GM18868 (cell line): ENCODE results near the gene DIS3L2.

Experiments used
- ATAC-seq: cut with Tn5 transposase; IDR thresholded peaks from one replicate; pipeline ENCODE4 v1.9.1; 2021; ENCODE audit warnings: mild to moderate bottlenecking, moderate library complexity; ENCODE audit not compliant: unreplicated experiment

The DIS3L2 gene

GRCh38 chr2:232049350-232049749 is 87.8 kb downstream of the DIS3L2 start:
- ATAC-seq: no peak

GRCh38 chr2:232052591-232052990 is 91.1 kb downstream of the DIS3L2 start:
- no peak for ATAC-seq

GRCh38 chr2:232053777-232054176 is 92.3 kb downstream of the DIS3L2 start:
- no peak for ATAC-seq

GRCh38 chr2:232058063-232058877 is 96.8 kb downstream of the DIS3L2 start:
- ATAC-seq: no peak

- ATAC-seq: no peak
Observed at GRCh38 chr2:232058931-232059330, 97.4 kb downstream of the DIS3L2 start.

GRCh38 chr2:232061265-232061664 is 99.8 kb downstream of the DIS3L2 start:
- no peak for ATAC-seq

- ATAC-seq: no peak
Observed at GRCh38 chr2:232073026-232073425, 111.5 kb downstream of the DIS3L2 start.

- ATAC-seq: no peak
Observed at GRCh38 chr2:232073699-232074098, 112.2 kb downstream of the DIS3L2 start.

- ATAC-seq: no peak
Observed at GRCh38 chr2:232075080-232075479, 113.6 kb downstream of the DIS3L2 start.

GRCh38 chr2:232075859-232076258 is 114.3 kb downstream of the DIS3L2 start:
- no peak for ATAC-seq

GRCh38 chr2:232076272-232076671 is 114.8 kb downstream of the DIS3L2 start:
- ATAC-seq: no peak

GRCh38 chr2:232076736-232077135 is 115.2 kb downstream of the DIS3L2 start:
- ATAC-seq: no peak

GRCh38 chr2:232085164-232085563 is 123.7 kb downstream of the DIS3L2 start:
- no peak for ATAC-seq

GRCh38 chr2:232085826-232086425 is 124.4 kb downstream of the DIS3L2 start:
- no peak for ATAC-seq

GRCh38 chr2:232088771-232089170 is 127.3 kb downstream of the DIS3L2 start:
- no peak for ATAC-seq

GRCh38 chr2:232094201-232094600 is 132.7 kb downstream of the DIS3L2 start:
- ATAC-seq: no peak

GRCh38 chr2:232094883-232095282 is 133.4 kb downstream of the DIS3L2 start:
- no peak for ATAC-seq

GRCh38 chr2:232097260-232097659 is 135.7 kb downstream of the DIS3L2 start:
- ATAC-seq: no peak

- no peak for ATAC-seq
Observed at GRCh38 chr2:232097758-232098157, 136.2 kb downstream of the DIS3L2 start.

GRCh38 chr2:232102380-232102779 is 140.9 kb downstream of the DIS3L2 start:
- no peak for ATAC-seq

- ATAC-seq: no peak
Observed at GRCh38 chr2:232103140-232103737, 141.7 kb downstream of the DIS3L2 start.

GRCh38 chr2:232104076-232104646 is 142.6 kb downstream of the DIS3L2 start:
- ATAC-seq: no peak
